HG02852 (cell line): Measurements from ENCODE around the gene KISS1R.

Source experiments
- ATAC-seq: cut with Tn5 transposase; IDR thresholded peaks from one replicate; pipeline ENCODE4 v1.9.1; 2021; ENCODE audit warnings: mild to moderate bottlenecking, moderate library complexity; ENCODE audit not compliant: unreplicated experiment

Gene KISS1R

GRCh38 chr19:934865-935479, 17.8 kb downstream of the KISS1R start:
- ATAC-seq, result no peak

DNA sequence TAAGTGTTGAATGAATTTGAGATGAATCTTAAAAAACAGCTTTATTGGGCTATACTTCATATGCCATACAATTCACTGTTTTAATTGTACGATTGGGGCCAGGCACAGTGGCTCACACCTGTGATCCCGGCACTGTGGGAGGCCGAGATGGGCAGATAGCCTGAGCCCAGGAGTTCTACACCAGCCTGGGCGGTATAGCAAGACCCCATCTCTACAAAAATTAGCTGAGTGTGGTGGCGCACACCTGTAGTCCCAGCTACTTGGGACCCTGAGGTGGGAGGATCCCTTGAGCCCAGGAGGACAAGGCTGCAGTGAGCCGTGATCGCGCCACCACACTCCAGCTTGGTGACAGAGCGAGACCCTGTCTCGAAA, 19.0 kb downstream of the KISS1R start:
- no peak for ATAC-seq

GRCh38 chr19:937259-937694, 20.1 kb downstream of the KISS1R start:
- ATAC-seq, result no peak

DNA sequence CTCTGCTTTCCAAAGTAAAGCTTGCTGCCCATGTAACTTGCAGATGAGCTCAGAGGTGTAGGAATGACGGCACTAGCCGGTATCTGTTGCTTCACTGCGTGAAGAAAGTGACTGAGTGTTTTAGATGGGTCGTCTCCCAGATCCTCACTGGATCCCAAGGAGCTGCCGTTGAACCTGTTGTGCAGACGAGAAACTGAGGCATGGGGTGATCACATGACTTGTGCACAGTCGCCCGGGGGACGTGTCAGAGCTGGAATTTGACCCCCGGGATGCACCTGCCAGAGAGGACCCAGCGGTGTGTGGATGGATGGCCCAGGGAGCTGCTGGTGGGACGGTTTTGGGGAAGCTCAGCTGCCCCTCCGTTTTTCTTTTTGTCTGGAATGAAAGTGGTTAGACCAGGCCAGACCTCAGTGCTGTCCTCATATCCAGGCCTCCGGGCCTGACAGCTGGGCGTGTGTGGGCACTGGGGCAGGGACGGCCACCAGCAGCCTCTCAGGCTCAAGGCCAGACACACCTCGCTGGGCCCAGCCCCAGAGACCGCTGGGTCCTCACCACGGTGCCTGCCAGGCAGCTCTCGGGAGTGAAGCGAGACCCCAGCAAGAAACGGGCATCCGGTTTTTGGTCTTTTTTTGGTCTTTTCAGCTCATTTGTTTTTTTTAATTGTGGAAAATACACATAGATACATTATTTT, 21.2 kb downstream of the KISS1R start:
- no peak for ATAC-seq

DNA sequence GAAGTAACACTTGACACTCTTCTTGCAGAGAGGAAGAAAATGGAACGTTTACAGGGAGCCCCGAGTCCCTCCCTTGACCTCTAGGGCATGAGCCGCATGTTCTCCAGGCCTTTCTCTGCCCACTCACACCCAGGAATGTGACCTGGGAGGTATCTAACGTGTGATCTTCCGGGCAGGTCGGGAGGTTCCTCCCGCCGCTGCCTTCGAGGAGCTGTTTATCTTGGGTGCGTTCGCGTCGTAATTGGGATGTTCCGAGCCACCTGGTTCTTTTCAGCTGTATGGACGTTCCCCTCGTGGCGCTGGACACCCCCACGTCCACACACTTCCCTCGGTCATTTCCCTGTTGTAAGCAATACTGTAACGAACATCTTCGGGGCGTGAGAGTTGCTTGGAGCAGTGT, 22.3 kb downstream of the KISS1R start:
- ATAC-seq, result no peak

- no peak for ATAC-seq
Observed at GRCh38 chr19:939922-940321, 22.8 kb downstream of the KISS1R start.

DNA sequence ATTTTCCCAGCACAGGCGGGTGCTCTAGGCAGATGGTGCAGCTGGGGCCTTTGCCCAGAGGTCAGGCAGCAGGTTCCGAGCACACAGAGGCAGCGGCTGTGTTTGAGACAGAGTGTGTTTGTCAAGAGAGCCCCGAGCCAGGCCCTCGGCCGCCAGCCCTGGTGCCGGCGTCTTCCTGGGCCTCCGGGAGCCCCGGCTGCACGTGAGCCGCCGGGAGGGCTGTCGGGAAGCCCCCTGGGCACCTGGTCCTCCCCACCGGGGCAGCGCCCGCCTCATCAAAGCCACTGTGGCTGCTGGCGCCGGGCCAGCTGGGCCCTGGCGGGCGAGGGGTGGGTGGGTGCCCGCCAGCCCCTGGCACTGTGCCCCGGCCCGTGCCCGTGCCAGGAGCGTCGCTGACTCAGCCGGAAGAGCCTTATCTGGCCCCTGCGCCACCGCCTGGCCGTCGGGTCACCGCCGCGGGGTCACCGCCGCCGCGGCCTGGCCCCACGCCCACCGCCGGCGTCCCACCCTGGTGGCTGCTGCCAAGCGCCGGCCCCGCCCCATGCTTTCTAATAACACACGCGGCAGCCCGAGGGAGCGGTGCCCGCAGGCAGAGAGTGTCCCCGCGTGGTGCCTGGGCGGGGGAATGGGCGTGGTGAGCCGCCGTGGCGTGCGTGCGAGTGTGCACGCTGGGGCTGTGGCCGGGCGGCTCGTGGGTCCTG, 23.6 kb downstream of the KISS1R start:
- ATAC-seq, result no peak

DNA sequence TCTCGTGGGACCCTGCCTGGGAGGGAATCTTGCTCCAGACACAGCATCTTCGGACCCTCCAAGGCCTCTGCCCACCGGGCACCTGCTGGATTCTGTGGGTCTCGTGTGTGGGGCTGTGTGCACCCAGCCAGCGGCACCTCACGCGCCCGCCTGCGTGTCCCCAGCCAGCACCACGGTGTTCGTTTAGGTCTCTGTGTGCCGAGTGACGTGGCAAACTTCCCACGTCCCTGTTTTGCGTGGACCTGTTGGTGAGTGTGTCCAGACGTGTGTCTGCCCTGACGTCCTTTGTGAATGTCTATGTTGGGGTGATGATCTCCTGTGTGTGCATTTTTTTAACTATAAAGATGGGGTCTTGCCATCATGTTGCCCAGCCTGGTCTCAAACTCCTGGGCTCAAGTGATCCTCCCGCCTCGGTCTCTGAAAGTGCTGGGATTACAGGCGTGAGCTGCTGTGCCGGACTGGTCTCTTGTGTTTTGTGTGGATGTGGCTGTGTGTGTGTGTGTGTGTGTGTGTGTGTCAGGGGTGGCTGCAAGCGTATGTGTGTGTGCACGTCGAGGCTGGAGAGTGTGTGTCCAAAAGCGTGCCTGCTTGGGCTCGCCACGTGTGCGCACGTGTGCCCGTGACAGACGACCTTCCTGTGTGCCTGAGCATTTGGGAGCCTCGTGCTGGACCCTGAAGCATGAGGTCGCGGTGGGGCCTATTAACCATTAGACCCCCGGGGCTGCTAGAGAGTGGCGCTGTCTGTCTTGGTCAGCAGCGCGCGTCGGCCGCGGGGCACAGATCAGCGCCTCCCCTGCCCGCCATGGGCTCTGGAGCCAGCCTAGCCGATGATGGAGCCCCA, 24.4 kb downstream of the KISS1R start:
- no peak for ATAC-seq

GRCh38 chr19:942133-942645, 25.1 kb downstream of the KISS1R start:
- ATAC-seq, result no peak

DNA sequence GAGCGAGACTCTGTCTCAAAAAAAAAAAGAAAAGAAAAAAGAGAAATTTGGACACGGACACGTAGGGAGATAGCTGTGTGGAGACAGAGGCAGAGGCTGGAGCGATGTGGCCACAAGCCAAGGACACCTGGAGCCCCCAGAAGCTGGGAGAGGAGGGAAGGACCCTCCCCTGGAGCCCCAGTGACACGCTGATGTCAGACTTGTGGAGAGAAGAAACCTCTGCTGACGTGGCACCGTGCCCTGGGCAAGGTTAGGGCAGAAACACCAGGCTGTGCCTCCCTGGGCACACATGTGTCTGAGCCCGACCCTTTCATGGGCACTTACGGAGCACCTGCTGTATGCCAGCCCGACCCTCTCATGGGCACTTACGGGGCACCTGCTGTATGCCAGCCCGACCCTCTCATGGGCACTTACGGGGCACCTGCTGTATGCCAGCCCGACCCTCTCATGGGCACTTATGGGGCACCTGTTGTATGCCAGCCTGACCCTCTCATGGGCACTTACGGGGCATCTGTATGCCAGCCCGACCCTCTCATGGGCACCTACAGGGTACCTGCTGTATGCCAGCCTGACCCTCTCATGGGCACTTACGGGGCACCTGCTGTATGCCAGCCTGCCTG, 26.5 kb downstream of the KISS1R start:
- ATAC-seq, result no peak

DNA sequence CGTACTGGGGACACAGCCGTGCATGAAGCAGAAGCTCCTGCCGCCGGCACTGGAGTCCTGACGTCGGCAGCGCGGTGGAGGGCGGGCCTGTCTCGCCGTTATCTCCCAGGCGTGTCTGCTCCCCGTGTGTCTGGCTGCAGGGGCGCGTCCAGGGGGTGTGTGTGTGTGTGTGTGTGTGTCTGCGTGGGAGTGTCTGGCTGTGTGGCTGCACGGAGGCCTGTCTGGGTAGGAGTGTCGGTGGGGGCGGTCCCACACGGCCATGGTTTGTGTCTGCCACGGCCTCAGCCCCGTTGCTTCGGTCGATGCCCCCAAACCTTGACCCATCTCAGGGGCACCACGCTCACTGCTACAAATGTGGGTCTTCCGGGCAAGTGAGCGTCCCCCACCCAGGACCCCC, 27.0 kb downstream of the KISS1R start:
- ATAC-seq, result no peak

GRCh38 chr19:944663-945241, 27.6 kb downstream of the KISS1R start:
- no peak for ATAC-seq

GRCh38 chr19:945401-946252, 28.5 kb downstream of the KISS1R start:
- ATAC-seq, result no peak

GRCh38 chr19:947090-947706, 30.1 kb downstream of the KISS1R start:
- peak; percentile 13 for ATAC-seq

DNA sequence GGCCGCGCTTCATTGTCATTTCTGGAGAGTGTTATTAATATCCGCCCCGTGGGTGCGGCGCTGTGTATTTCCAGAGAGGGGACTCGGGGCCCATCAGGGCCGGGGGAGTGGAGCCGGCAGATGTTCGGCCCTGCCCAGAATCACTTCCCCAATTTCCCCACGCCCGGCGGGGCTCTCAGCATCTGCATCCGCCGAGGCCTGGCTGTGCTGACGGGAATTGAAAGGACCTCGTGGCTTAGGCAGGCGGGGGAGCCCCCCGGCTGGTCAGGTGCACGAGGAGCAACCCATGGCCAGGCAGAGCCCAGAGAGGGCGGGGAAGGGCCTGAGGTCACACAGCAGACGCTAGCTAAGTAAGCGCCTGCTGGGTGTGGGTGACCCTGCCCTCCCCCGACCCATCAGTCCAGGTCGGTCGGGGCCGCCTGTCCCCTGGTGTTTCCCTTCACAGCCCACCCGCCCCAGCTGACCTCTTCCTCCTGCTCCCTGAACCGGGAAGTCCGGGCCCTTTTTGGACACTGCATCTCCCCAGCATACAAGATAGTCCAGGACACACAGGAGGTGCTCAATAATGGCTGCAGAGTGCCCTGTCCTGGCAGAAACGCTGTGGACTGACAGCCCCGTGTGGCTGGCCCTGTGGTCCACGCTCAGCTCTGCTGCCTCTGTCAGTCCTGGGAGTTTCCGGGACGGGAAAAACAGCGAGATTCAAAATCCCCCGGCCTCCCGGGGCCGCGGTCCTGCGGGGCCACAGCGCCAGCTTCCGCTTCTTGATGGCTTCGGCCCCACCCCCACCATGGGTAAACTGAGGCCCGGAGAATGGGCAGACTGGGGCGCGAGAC, 30.8 kb downstream of the KISS1R start:
- peak; percentile 64 for ATAC-seq

DNA sequence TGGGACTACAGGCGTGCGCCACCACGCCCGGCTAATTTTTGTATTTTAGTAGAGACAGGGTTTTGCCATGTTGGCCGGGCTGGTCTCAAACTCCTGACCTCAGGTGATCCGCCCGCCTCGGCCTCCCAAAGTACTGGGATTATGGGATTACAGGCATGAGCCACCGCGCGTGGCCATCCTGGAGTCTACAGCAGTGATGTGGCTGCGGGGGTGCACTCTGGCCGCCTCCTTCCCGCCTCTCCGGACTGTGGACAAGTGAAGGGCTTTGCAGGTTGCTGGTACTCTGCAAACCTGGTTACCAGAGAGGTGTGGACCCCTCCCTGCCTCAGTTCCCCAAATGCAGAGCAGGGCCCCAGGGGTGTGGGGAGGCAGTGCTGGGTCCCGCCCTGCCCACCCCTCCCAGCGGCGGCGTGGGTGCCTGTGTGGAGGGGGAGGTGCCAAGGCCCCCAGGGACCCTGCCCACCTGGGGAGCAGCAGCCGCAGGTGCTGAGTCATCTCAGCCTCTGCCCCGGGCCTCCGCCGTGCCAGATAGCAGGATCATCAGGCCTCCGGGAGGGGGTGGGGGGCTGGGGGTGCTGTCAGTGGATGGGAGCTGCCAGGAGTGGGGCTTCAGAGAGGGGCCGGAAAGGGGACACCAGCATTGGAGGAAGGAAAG, 31.8 kb downstream of the KISS1R start:
- no peak for ATAC-seq

GRCh38 chr19:950352-951066, 33.4 kb downstream of the KISS1R start:
- ATAC-seq, result no peak
